ENCODE results near the gene TM9SF3.
"Not testable (repeated sequence)": the region's sequence is repeated elsewhere in the genome, so short reads cannot be mapped to it uniquely, and the experiment has no call there.

Gene TM9SF3

GRCh38 chr10:96560966-96561887 lies 25.6 kb downstream of the TM9SF3 start:
- DNase-seq, result no peak

GRCh38 chr10:96560489-96560888 lies 26.3 kb downstream of the TM9SF3 start:
- no peak for DNase-seq

DNA sequence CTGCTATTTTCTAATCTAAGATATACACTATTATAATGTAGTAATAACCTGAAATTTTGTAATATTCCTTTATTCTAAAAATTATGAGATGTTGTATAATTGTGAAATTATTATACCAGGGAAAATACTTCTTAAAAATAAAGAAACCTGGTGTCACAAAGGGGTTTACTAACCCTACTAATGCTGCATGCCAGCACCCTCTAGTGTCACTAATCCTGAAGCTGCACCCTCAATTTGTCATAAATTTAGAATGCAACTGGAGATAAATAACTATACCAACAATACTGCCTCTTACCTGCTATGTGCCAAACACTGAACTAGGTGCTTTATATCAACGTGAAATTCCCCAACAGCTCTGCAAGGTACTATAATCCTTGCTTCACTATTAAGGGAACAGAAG lies 30.8 kb downstream of the TM9SF3 start:
- DNase-seq, result no peak

DNA sequence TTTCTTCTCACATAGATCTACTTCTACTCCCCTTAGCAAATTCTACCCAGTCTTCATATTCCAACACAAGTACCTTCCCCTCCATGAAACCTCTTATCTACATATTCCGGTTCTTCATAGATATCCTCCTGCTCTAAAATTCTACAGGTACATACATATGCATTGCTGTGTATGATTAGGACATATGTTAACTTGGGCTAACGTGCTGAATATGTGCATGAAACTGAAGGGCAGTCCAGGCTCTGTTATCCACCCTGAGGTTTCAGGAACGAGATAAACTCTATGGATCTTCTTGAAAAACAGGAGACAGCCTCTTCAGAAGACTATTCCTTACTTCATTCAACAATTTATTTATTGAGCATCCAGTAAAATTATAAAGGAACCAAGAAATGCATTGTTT lies 31.5 kb downstream of the TM9SF3 start:
- no peak for DNase-seq

GRCh38 chr10:96548589-96548988 lies 38.2 kb downstream of the TM9SF3 start:
- DNase-seq, result peak; percentile 26

DNA sequence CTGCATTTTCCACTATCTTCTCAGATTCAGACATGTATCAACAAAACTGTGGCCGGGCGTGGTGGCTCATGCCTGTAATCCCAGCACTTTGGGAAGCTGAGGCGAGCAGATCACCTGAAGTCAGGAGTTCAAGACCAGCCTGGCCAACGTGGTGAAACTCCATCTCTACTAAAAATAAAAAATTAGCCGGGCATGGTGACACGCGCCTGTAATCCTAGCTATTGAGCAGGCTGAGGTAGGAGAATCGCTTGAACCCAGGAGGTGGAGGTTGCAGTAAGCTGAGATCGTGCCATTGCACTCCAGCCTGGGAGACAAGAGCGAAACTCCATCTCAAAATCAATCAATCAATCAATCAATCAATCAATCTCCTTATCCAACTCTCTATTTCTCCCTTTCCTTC lies 41.3 kb downstream of the TM9SF3 start:
- not testable (repeated sequence) for DNase-seq

DNA sequence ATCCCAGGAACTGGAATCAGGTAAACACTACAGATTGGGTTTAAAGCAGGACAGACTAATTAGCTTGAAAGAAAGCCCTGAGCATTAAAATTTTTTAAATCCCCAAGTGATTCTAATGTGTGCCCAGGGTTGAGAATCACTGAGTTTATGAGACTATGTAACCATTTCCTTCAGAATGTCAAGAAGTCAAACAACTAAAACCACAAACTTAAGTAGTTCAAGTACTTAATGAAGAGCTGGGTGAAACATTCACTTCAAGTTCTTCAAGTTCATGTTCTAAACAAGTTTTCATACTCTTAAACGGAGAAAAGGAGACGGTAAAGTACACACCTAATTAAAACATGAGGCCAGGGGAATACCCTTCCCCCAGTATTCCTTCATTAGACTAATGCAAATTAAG lies 44.9 kb downstream of the TM9SF3 start:
- no peak for DNase-seq

DNA sequence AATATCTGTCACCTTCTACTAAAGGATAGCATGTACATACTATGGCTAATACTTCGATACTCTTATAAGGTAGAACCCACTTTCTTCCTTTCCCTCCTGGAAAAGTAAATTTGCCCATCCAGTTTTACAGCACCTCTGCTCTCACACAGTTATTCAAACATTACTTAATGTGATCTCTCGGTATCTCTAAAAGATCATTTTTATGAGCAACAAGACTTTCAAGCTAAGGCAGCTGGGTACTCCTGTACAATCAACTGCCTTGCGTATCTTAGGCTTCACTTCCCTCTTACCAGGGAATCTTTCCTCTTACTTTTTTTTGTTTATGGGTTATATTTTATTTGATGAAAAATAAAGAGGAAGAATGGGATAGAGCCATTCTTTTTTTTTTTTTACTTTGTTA lies 46.6 kb downstream of the TM9SF3 start:
- DNase-seq, result no peak

DNA sequence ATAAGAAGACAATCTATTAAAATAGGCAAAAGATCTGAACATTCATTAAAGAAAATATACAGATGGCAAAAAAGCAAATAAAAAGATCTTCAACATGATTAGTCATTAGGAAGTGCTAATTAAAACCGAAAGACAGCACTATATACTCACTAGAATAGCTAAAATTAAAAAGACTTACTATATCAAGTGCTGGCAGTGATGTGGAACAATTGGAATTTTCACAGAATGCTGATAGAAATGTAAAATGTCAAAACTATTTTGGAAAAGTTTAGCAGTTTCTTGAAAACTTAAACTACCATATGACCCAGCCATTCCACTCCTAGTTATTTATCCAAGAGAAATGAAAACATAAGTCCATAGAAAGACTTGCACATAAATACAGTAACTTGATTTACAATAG lies 48.1 kb downstream of the TM9SF3 start:
- DNase-seq, result no peak

DNA sequence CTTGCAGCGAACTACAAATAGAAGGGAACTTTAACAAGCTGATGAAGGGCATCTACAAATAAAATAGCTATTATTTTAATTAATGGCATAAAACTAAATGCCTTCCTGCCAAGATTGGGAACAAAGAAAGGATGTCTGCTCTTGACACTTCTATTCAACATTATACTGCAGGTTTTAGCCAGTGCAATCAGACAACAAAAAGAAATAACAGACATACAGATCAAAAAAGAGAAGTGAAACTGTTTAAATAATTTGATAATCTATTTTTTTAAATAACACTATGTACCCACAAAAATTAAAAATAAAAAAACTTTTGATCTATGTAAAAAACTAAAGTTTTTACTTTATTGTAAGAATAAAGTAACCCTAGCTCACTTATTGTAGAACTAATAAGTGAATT lies 50.7 kb downstream of the TM9SF3 start:
- DNase-seq, result no peak

- no peak for DNase-seq
Measured at GRCh38 chr10:96532523-96532922, 54.3 kb downstream of the TM9SF3 start.

- no peak for DNase-seq
Measured at GRCh38 chr10:96529634-96530279, 57.1 kb downstream of the TM9SF3 start.

DNA sequence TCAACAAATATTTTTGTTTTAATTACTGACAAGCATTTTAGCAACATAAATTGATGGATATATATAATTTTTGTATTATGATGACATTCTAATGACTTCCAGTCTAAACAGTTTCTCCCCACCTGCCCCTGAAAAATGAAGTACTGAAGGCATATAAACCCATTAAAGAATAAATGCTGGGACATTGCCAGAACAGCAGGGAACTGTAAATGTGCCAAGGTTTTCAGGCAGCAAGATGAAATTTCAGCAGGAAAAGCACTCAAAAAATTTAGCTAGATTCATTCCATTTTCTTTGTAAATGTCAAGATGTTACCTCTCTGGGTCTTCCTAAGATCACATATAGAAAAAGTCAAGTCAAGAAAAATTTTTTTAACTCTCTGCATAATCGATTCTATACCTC lies 62.1 kb downstream of the TM9SF3 start:
- DNase-seq, result no peak

GRCh38 chr10:96517284-96517683 lies 69.5 kb downstream of the TM9SF3 start:
- DNase-seq, result no peak

GRCh38 chr10:96516337-96516736 lies 70.5 kb downstream of the TM9SF3 start:
- no peak for DNase-seq

DNA sequence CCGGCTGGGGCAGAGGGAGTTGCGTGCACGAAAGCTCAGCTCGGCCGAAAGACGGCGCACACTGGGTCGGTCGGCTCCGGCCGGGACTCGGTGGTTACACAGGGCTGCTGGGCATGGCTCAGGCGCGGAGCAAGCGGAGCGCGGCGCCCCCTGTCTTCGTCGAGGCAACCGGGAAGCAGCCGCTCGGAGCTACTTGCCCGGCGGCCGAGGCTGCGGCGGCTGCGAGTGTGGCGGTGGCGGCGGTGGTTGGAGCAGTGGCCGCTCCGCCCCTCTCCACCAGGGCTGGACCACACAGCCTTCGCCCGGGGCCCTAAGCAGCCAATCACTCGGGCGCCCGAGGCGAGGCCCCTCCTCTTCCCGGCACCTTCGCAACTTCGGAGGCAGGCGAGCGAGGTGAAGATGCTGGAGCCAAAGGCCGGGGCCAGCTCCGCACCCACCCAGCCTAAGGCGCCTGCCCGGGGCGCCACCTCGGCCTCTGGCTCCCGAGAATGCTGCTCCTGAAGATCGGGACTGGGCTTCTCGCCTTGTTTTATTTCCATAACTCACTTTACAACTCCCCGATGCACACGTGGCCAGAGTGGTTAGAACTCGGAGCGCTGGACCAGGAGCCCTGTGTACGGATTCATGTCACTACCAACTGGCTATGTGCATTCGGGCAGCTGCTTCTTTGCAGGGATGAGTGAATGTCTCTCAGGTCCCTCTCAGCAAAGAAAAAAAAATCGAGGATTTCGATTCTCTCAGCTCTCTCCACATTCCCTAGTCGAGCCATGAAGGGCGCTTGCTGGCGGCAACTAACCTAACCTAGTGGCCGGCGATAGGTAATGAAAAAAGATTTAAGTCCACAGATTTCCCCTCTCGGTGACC lies 72.9 kb downstream of the TM9SF3 start, which contains the start of gene TLL2:
TLL2 (minus strand) TSS at position 229 of the 864 bp plus-strand sequence. CDS start 241 bp downstream, outside the sequence.
- DNase-seq, result peak; percentile 36

DNA sequence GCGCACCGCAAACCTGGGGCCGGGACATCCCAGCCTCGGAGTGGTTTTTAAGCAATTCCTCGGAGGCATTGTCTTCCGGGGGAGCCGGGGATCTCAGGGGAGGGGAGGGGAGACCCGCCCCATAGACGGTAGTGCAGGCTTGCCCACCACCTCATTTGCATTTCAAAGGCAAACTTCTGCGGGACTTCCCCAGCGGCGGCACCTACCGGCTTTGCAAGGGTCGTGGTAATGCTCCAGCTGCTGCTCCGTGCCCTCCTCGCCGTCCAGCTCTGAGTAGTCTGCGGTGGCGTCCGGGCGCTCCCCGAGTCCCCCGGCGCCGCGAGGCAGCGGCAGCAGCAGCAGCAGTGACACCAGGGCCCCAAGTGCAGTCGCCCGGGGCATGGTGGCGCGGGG lies 73.5 kb downstream of the TM9SF3 start:
- DNase-seq, result no peak

DNA sequence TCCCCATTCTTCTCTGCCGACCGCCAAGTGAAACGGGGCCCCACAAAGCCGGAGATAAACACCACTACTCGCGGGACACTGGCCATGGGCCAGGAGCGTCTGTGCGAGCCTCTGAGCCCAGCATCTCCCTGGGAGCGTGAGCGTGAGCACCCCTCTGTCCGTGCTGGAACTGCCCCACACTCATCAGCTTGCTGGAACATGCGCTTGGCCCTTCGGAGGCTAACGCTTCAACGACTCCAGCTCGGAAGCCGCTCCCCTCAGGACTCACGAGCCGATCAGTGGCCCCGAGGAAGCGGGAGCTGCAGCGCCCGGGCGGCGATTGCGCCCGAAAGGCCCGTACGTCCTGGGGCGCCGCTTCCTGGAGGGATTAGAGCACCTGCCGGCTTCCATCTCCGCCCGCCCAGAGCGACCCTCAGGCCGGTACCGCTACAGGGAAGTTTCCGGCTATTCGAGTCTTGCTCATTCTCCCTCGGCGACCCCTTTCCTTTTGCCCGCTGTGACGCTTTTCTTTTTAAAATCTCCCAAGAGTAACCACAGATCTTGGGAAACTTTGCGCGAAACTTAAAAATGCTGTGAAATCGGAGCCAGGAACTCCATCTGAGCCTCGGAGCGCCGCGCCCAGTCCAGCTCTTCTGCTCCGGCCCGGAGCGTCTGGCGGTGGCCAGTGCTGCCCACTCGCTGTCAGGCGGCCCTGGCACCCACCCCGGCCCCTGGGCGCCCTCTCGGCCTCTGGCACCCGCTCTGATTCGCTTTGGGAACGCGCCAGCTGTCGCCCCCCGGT lies 74.1 kb downstream of the TM9SF3 start:
- no peak for DNase-seq

GRCh38 chr10:96511044-96511945 lies 75.5 kb downstream of the TM9SF3 start:
- DNase-seq, result no peak

DNA sequence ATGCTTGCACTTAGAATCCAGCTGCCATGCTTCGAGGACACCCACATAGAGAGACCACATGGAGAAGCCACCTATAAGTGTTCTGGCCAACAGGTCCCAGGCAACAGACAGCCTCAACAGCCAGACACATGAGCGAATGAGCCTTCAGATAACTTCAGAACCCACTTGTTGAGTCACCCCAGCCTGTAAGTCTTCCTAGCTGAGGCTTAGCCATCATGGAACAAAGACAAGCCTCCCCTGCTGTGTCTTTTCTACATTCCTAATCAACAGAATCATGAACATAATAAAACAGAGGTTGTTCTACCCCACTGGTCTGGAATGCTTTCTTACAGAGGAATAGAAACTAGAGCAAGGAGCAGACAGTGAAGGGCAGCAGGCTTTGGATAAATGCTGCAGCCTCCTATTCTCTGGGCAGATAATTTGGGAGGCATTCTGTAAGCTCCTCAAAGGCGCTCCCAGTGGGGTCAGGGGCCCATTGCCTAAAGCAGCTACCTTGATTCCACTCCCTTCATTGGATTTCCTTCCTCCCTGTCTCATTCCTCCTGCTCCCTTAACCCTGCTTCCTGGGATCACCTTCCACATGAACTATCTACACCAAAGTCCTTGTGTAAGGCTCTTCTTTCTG lies 77.7 kb downstream of the TM9SF3 start:
- DNase-seq, result no peak

GRCh38 chr10:96507044-96507443 lies 79.8 kb downstream of the TM9SF3 start:
- no peak for DNase-seq
